DOHH2 (cell line): ENCODE measurements around the gene ANO8.

ENCODE experiments used
- EZH2phosphoT487 ChIP-seq: fragments of 200-600 bp; sonication (generic); IDR thresholded peaks from 2 replicates; pipeline ENCODE4 v1.6.1; 2017; ENCODE audit warnings: borderline replicate concordance, mild to moderate bottlenecking, antibody characterized with exemption, low read length, moderate library complexity, mixed read lengths
- TF ChIP-seq, protein P1 (sequence below): fragments of 200-600 bp; sonication (generic); IDR thresholded peaks from one replicate; pipeline ENCODE4 v1.5.1; 2014; ENCODE audit warnings: antibody characterized with exemption, mild to moderate bottlenecking, low read depth, low read length; ENCODE audit not compliant: poor library complexity, severe bottlenecking

DNA sequence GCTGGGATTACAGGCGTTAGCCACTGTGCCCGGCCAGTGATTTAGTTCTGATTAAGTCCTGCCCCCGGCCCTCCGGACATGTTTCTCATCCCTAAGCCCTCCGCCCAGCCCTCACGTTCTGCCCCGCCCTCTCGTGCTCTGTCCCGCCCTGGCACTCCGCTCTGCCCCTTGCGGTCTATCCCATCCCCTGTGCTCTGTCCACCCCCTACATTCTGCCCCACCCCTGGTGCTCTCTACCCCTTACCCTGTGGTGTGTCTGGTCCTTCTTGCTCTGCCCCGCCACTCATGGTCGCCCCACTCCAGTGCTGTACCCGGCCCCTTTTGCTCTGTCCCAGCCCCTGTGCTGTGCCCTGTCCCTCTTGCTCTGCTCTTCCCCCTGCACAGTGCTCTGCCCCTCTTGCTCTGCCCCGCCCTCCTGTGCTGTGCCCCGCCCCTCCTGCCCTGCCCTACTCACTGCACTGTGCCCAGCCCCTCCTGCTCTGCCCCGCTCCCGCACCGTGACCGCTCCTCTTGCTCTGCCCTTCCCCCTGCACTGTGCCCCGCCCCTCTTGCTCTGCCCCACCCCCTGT is 5.7 kb upstream of the ANO8 start:
- TF ChIP-seq, protein P1, sequence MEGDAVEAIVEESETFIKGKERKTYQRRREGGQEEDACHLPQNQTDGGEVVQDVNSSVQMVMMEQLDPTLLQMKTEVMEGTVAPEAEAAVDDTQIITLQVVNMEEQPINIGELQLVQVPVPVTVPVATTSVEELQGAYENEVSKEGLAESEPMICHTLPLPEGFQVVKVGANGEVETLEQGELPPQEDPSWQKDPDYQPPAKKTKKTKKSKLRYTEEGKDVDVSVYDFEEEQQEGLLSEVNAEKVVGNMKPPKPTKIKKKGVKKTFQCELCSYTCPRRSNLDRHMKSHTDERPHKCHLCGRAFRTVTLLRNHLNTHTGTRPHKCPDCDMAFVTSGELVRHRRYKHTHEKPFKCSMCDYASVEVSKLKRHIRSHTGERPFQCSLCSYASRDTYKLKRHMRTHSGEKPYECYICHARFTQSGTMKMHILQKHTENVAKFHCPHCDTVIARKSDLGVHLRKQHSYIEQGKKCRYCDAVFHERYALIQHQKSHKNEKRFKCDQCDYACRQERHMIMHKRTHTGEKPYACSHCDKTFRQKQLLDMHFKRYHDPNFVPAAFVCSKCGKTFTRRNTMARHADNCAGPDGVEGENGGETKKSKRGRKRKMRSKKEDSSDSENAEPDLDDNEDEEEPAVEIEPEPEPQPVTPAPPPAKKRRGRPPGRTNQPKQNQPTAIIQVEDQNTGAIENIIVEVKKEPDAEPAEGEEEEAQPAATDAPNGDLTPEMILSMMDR: no peak
- no peak for TF ChIP-seq EZH2phosphoT487
